Measurements from ENCODE around the gene NNAT.
"Not testable (repeated sequence)": the region's sequence is repeated elsewhere in the genome, so short reads cannot be mapped to it uniquely, and the experiment has no call there.

NNAT gene, protein sequence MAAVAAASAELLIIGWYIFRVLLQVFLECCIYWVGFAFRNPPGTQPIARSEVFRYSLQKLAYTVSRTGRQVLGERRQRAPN

DNA sequence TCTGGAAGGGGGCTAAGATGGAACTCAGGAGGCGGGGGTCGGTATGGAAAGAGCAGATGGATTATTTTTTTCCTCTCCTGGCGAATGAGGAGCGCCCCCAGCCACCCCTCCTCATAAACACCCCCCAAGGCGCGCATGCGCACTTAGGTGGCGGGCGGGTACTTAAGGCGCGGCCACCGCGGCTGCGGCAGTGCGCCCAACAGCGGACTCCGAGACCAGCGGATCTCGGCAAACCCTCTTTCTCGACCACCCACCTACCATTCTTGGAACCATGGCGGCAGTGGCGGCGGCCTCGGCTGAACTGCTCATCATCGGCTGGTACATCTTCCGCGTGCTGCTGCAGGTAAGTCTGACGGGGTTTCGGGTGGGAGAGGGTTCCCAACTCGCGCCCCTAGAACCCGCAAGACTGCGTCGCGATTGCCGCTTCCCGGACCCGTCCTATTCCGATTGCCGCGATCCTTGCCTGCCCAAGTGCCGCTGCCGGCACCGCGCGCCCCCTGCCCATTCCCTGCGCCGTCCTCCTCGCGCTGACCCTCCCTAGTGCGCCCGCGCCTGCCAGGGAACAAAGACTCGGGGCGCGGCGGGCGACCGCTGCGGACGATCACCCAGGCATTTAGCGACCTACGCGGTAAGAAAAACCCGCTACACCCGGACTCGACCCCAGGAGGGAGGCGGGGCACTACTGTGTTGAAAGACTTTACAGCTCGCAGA is at the start of gene NNAT:
NNAT (plus strand) TSS at position 190 of the 711 bp plus-strand sequence; CDS start at position 272, 82 bp downstream.
- DNase-seq: no peak

DNA sequence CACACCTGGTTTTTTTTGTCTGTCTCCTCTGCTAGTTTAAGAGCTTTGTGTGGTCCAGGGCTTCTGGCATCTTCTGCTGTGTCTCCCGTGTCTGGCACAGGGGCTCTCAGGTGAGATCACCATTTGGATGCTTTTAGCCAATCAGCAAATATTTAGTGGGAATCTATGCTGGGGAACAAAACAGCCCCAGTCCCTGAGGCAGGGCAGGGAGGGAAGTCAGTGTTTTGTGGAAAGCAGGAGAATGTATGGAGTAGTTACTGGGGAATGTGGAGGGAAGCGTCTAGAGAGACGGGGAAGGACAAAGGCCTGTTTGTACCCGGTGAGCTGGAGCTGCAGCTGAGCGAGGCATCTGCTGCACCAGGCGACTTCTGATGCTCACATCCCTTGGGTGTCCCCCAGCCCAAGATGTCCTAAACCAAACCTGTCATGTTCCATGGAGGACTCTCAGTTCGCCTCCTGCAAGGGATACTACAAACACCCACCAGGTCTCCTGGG is 49.3 kb upstream of the NNAT start:
- no peak for DNase-seq

DNA sequence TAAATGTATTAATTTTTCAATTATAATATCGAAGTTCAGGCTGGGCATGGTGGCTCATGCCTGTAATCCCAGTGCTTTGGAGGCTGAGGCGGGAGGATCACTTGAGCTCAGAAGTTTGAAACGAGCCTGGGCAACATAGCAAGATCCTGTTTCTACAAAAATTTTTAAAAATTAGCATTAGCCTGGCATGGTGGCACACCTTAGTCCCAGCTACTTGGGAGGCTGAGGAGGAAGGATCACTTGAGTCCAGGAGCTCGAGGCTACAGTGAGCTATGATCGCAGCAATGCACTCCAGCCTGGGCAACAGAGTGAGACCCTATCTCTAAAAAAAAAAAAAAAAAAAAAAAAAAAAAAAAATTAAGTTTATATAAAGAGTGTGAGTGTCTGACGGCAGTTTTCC is 48.6 kb upstream of the NNAT start:
- DNase-seq: not testable (repeated sequence)

DNA sequence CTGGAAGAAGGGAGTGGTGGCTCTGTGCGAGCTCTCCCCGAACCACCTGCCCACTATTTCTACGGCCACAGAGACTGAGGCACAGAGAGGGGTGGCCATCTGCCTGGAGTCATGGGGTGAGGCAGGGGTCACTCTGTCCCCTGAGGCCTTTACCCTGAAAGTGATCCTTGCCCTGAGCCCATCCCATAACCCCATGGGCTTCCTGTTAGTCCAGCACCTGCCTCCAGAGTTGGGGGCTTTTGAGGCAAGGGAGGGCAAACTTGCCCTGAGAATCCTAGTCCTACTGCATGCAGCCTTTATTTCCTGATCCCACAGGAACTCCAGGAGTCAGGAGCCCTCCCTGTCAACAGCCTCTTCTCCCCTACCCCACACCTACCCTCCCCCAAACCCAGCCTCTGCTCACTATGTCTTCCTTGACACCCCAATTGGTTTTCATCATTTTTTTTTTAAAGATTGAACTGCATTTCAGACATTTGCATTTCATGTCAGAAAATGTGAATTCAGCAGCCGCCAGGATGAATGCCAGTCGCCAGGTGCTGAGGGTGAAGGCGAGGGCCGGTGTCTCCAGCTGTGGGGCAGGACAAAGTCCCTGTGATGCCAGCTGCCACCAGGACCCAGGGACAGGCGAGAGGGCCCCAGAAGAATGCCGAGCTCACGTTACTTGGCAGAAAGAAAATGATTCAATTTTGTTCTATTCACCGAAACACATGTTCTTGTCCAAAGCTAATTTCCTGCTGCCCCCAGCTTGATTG is 47.6 kb upstream of the NNAT start:
- DNase-seq: no peak

DNA sequence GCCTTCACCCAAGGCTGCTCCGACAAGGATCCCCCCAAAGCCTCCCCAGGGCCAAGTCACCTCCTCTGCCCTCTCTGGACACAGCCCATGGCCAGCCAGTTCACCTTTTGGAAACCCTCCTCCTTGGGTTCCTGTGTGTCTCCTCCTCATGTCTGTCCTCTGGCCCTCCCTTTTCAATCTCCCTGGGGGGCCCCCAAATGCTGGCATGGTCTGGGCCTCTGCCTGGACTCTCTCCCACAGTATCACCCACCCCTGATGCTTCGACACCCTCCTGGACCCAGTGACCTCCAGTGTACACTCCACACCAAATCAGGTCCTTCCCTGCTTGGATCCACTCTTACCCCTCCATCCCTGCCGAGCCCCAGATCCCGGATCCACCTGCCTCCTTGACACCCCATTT is 46.7 kb upstream of the NNAT start:
- no peak for DNase-seq

DNA sequence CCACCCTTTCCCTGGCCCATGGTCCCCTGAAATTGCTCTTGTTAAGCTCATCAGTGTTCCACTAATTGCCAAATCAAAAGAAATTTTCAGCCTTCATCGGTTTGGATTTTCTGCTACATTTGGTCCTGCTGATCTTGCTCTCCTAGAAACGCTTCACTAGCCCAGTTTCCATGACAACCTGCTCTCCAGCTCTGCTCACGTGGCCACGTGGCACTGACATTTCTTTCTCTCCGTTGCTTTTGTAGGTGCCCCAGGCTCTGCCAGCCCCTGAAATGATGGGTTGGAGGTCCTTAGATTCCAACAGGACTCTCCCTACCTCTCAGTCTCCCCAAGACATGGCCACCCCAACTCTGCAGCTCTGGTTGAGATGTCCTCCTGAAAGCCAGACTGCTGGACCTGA is 45.8 kb upstream of the NNAT start:
- DNase-seq: no peak

DNA sequence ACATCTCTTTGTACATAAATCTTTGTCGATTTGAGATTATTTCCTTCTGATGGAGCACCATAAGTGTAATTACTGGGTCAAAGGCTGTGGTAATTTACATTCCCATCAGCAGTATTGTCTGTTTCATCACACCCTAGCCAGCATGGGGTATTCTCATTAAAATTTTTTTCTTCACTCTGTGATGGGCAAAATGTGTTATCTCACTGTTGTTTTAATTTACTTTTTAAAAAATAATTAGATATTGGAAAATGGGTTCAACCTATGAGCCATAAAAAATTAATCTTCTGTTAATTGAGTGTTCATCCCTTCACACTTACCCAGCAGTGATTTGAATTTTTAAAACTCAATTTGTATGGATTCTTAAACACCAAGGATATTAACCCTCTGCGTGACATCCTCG is 44.0 kb upstream of the NNAT start:
- DNase-seq: no peak

DNA sequence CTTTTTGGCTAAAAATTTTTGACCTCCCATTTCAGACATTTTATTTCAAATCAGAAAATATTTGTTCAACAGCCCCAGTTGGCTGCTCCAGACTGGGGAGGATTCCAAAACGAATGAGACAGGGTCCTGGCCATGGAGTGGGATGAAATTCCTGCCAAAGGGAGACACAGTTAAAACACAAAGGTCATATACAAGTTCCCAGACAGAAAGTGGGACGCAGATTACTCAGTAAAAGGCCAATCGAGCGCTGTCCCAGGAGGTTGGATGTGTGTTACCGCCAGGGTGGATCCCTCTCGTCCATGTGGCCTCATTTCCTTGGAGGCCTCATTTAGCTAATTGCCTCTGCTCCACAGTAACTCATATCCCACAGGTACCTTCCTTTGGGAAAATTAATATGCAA is 41.8 kb upstream of the NNAT start:
- DNase-seq: no peak

DNA sequence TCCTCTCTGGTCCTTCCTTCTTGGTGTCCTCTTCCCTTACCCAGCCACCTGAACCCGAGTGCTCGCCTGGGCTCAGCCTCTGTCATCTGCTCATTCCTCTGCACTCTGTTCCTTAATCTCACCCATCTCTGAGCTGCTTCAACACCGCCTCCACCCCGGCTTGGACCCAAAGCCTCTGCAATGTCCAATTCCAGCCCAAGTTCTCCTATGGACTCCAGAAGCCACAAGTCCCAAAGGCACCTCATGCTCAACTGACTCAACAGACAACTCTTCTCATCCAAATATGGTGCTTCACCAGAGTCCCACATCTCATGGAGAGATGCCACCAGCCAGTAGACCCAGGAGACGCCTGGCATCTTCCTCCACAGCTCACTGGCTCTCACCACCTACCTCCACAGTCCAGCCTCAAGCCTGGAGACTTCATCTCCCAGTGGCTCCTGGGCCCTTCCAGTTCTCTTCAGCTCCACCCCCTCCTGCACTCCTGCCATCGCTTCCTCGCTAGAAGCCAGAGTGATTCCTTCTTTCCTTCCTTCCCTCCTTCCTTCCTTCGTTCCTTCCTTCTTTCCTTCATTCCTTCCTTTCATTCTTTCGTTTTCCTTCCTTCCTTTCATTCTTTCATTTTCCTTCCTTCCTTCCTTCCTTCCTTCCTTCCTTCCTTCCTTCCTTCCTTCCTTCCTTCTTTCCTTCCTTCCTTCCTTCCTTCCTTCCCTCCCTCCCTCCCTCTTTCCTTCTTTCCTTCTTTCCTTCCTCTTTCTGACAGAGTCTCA is 40.9 kb upstream of the NNAT start:
- no peak for DNase-seq

DNA sequence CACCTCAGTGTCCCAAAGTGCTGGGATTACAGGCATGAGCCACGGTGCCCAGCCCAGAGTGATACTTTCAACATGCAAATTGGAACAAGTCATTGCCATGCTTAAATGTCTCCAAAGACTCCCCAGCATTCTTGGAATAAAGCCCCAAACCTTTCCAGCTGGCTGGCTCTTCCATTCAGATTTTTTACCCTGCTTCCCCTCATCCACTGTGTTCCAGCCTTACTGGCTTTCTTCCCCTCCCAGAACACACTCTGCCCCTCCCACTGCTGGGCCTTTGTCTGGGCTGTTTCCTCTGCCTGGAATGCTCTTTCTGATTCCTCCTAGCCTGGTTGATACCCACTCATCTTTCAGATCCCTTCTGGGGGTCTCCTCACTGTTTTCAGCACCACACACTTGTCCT is 40.1 kb upstream of the NNAT start:
- no peak for DNase-seq

DNA sequence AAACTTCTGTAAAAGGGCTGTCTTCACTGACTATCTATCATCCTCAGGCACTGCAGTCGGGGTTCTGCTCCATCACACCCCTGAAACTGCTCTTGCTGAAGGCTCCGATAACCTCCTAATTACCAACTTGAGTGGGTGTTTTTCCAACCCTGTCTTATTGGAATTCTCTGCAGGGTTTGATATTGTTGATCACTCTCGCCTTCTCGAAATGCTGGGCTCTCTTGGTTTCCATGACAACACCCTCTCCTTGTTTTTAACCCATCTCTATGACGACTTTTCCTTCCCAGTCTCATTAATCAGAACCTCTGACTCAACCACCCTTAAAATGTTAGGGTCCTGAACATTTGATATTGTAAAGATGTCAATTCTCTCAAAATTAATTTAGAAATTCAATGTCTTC is 39.4 kb upstream of the NNAT start:
- no peak for DNase-seq

DNA sequence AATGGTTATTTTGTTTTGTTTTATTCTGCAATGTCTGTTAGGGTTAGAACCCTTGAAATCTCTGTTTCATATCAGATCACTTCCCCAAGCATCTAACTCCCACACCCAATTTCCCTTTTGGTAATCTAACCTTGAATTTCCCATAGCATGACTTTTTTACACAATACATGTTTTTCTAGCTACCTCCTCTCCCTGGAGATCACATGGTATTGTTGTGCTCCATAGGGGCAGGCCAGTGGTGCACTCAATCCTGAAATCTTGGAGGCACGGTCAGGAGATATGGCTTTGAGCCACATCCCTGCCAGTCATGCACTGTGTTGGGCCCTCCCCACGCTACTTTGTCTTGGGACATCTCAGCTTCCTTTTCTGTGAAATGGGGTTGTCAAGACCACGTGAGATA is 36.7 kb upstream of the NNAT start:
- DNase-seq: no peak

DNA sequence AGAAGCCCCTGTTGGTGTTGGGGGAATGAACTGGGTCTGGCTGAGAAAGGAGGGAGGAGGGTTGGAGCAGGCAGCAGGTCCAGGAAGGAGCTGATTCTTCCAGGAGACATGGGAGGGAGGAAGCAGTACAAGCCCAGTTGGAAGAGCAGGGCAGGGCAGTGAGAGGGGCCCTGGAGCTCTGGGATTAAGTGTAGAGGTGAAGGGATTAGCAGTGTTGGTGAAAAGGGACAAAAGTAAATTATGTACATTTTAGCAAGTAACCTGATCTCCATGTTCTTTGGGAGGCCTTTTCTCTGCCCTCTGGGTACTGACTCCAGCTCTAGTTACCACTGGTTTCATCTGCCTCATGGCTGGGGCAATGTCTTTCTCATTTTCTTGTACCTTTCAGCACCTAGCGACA is 34.8 kb upstream of the NNAT start:
- not testable (repeated sequence) for DNase-seq

DNA sequence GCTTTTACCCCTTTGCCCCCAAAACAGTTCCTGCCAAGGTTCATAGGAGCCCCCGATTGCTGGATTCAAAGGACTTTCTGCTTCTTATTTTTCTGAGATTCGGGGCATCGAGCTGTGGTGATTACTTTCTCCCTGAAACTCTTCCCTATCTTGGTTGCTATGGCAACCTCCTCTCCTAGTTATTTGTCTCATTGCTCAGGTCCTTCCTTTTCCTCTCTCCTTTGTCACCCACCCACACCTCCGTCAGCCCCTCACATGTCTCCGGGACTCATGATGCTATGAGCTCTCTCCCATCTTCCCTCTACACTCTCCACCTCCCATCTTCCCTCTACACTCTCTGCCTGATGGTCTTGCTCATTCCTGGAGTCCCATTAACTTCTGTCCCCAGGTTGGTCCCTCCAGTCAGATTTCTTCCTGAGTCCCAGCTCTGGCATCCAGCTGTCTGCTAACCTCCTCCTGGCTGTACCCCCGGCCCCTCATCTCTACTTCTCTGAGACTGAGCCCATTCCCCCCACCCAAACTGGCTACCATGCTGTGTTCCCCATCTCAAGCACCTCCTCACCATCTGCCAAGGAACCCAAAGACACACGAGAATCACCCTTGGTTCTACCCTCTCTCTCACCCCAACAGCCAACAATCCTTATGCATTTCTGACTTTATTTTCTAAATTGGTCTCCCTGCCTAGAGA is 30.2 kb upstream of the NNAT start:
- no peak for DNase-seq

DNA sequence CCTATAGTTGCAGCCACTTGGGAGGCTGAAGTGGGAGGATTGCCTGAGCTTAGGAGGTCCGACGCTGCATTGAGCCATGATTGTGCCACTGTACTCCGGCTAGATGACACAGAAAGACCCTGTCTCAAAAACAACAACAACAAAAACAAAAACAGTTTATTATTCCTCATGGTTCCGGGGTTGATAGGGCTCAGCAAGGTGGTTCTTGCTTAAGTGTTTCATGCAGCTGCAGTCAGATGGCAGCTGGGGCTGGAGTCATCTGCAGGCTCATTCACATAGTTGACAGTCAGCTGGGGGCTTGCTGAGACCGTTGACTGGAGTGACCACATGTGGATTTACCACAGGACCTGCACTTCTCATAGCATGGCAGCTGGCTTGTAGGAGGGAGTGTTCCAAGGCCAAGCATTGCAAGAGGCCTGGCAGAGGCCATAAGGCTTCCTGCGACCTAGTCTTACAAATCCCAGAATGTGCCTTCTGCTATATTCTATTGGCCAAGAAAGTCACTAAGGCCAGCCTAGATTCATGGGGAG is 28.9 kb upstream of the NNAT start:
- no peak for DNase-seq

DNA sequence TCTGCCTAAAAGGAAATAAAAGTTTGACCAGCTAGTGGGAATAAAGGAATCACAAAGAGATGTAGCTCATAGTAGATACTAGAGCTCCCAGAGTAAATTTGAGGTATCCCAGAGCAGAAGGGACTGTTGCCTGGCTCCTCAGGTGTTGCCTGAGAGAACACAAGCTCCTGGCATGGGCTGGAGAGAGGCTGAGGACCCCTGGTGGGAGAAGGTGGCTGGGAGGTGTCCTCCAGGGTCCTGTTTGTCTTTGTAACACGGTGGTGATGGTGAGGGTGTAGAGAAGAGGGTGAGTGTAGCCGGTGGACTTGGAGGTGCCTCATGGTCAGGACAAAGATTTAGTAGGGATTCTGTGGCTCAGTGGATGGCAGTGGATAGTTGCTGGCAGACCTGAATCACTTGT is 28.1 kb upstream of the NNAT start:
- DNase-seq: no peak

DNA sequence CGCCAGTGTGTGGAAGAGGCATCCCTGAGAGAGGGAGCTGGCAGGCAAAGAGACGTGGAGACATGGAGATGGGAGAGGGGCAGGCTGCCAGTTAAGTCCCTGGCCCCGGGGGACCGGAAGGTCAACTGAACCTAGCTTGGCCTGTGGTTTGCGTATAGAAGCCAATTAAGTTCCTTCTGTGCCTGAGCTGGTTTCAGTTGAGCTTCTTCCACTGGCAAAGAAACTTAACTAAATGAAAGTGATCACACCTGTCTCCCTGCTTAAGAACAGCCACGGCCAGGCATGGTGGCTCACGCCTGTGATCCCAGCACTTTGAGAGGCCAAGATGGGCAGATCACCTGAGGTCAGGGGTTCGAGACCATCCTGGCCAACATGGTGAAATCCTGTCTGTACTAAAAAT is 26.7 kb upstream of the NNAT start:
- DNase-seq: no peak

DNA sequence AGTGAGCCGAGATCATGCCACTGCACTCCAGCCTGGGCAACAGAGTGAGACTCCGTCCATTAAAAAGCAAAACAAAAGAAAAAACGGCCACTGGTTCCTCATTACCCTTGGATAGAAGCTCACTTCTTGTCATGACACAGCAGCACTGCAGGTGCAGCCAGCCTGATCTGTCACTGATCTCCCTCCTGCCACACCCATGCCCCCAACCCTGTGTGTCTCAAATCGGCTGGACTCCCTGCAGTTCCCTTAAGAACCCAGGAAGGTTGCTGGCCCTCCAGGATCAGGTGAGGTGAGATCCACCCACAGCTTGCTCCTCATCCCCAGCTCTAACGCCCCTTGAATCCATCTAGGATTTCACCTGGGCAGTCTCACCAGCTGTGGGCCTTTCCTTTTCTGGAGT is 26.3 kb upstream of the NNAT start:
- DNase-seq: no peak

DNA sequence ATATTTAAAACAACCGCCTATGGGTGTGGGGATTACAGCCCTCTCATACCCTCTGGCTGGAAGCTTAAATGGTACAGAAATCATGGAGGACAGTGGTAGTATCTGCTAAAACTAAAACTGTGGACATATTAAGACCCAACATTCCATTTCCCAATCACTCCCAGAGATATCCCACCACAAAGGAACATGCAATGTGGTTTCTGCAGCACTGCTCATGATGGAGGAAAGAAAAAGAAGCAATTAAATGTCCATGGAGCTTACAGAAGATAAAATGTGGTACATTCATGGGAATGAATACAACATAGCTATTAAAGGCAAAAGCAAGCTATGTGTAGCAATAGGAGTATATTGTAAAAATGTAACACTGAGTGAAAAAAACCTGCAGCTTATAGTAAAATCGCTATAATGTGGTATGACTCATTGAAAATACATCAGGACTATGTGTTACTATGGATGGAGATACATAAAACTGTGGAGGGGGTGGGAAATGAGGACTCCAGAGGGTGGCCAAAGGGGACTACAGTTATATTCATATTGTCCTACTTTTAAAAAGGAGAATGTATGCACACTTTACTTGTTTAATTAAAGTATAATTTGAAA is 22.9 kb upstream of the NNAT start:
- no peak for DNase-seq

DNA sequence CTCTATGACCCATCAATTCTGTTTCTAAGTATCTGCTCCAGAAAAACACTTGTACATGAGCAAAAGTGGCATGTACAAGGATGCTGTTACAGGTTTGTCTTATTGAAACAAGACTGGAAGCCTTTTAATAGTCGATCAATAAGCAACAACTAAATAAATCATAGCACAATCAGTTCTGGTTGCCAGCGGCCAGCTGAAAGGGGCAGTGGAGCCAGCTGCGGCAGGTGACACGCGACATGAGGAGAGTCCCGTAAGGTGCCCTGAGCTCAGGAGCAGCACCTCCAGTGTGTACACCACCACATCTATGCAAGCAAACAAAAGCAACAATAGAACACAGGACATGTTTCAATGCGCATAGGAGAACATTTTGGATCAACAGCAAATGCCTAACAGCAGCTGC is 20.7 kb upstream of the NNAT start:
- no peak for DNase-seq

DNA sequence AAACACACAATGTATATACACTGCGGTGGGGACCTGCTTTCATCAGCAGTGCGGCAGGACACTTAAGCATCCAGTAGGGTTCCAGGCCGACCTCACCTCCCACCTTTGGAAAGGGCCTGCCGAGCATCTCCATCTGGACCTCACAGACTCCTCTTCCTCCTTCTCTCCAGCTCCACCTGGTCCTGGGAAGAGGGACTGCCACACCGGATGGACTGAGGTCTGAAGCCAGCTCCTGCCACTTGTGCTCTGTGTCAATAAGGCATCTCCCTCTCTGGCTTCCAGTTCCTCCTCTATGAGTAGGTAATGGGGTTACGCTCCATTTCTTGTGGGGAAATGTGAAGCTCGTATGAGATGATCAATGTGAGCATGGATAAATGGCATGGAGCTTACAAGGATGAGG is 19.1 kb upstream of the NNAT start:
- no peak for DNase-seq

DNA sequence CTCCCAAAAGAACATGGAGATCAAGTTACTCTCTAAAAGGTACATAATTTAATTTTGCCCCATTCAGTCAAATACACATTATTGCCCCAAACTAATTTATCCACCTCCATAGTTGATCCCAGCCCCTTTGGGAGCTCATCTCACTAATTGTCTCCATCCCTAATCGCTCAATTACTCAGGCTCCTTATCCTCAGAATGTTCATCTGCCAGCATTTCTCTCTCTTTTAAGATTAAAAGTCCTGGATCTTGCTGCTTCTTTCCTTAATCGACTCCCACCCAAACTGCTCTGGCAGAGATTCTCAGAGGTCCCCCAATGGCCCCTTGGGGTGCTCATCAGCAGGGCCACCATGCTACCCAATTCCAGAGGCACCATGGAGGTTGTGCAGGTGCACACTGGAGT is 18.4 kb upstream of the NNAT start:
- no peak for DNase-seq

Data from CD4-positive, alpha-beta T cell treated with Interleukin-4 for 1 hour (primary cell).